HepG2 (cell line): ENCODE data around the gene CFAP61. TPM values are rescaled to one million over a fixed set of nuclear protein-coding genes. Genes with fewer than 3 reads are reported as not detected.

ENCODE experiments used
- ATRX ChIP-seq: sonication (generic); formaldehyde crosslinking; IDR thresholded peaks from 2 replicates; pipeline ENCODE4 v1.4.0; 2020; ENCODE audit warnings: missing genetic modification reagents, borderline replicate concordance
- BRD4 ChIP-seq: sonication (generic); formaldehyde crosslinking; IDR thresholded peaks from 2 replicates; pipeline ENCODE4 v1.4.0; 2020; ENCODE audit warnings: missing genetic modification reagents
- CEBPG ChIP-seq: IDR thresholded peaks from 2 replicates; pipeline ENCODE4 v1.6.1; 2016
- CHCHD3 ChIP-seq: sonication (generic); formaldehyde crosslinking; IDR thresholded peaks from 2 replicates; pipeline ENCODE4 v1.8.0; 2022; ENCODE audit warnings: mild to moderate bottlenecking, missing genetic modification reagents, moderate library complexity
- FIP1L1 ChIP-seq: fragments of 200-400 bp; formaldehyde crosslinking; IDR thresholded peaks from 2 replicates; pipeline ENCODE4 v1.6.1; 2018; ENCODE audit warnings: low read depth, mild to moderate bottlenecking, low read length, moderate library complexity, borderline replicate concordance; ENCODE audit not compliant: insufficient read depth
- FOXC1 ChIP-seq: sonication (generic); formaldehyde crosslinking; IDR thresholded peaks from 2 replicates; pipeline ENCODE4 v1.8.0; 2022; ENCODE audit warnings: mild to moderate bottlenecking, missing genetic modification reagents, borderline replicate concordance
- FOXP4 ChIP-seq: sonication (generic); formaldehyde crosslinking; IDR thresholded peaks from 2 replicates; pipeline ENCODE4 v1.4.0; 2020; ENCODE audit warnings: missing genetic modification reagents
- HNF4G ChIP-seq, 2 experiments: sonication (generic) in 1 of 2; formaldehyde crosslinking in 1 of 2; IDR thresholded peaks; 2 replicates each; pipeline versions ENCODE4 v1.4.0 to v1.6.1; 2011 to 2020; ENCODE audit warnings: borderline replicate concordance in 2 of 2, low read depth in 2 of 2, mild to moderate bottlenecking in 2 of 2, low read length in 1 of 2, missing genetic modification reagents in 1 of 2, moderate library complexity in 1 of 2
- KLF9 ChIP-seq: IDR thresholded peaks from 2 replicates; pipeline ENCODE4 v1.6.1; 2016; ENCODE audit warnings: low read depth
- MAFK ChIP-seq, 2 experiments: IDR thresholded peaks in 1 of 2; conservative IDR thresholded peaks in 1 of 2; 2 replicates each; pipeline ENCODE4 v1.6.1; 2011; ENCODE audit warnings: improper control_type of control experiment in 2 of 2, low read length in 2 of 2
- MEIS2 ChIP-seq: sonication (generic); formaldehyde crosslinking; IDR thresholded peaks from 2 replicates; pipeline ENCODE4 v1.9.0; 2021; ENCODE audit warnings: mild to moderate bottlenecking, missing genetic modification reagents
- MLX ChIP-seq: IDR thresholded peaks from 2 replicates; pipeline ENCODE4 v1.6.1; 2016
- NFIC ChIP-seq: IDR thresholded peaks from 2 replicates; pipeline ENCODE4 v1.6.1; 2012; ENCODE audit warnings: mild to moderate bottlenecking, low read length, inconsistent platforms
- NR2C2 ChIP-seq: sonication (generic); formaldehyde crosslinking; IDR thresholded peaks from 2 replicates; pipeline ENCODE4 v1.4.0; 2020; ENCODE audit warnings: missing genetic modification reagents, mild to moderate bottlenecking, moderate library complexity, borderline replicate concordance
- REPIN1 ChIP-seq: sonication (generic); formaldehyde crosslinking; IDR thresholded peaks from 2 replicates; pipeline ENCODE4 v1.8.0; 2022; ENCODE audit warnings: missing genetic modification reagents, low read depth, mild to moderate bottlenecking, borderline replicate concordance
- SAP130 ChIP-seq: IDR thresholded peaks from 2 replicates; pipeline ENCODE4 v1.6.1; 2016; ENCODE audit warnings: low read depth
- SMC3 ChIP-seq: IDR thresholded peaks from 2 replicates; pipeline ENCODE4 v1.6.1; 2011; ENCODE audit warnings: low read length, improper control_type of control experiment
- SP1 ChIP-seq, 2 experiments: fragments of 450-650 bp in 1 of 2; sonication (generic) in 1 of 2; formaldehyde crosslinking in 1 of 2; IDR thresholded peaks; 2 replicates each; pipeline versions ENCODE4 v1.4.0 to v1.6.1; 2016 to 2020; ENCODE audit warnings: missing genetic modification reagents in 1 of 2
- U2AF2 ChIP-seq: fragments of 200-400 bp; formaldehyde crosslinking; IDR thresholded peaks from 2 replicates; pipeline ENCODE4 v1.6.1; 2017; ENCODE audit warnings: low read depth, mild to moderate bottlenecking, low read length
- ZBTB38 ChIP-seq: sonication (generic); formaldehyde crosslinking; IDR thresholded peaks from 2 replicates; pipeline ENCODE4 v1.5.1; 2020; ENCODE audit warnings: mild to moderate bottlenecking, missing genetic modification reagents
- ZC3H4 ChIP-seq: sonication (generic); formaldehyde crosslinking; IDR thresholded peaks from 2 replicates; pipeline ENCODE4 v1.4.0; 2020; ENCODE audit warnings: missing genetic modification reagents, borderline replicate concordance
- ZGPAT ChIP-seq: IDR thresholded peaks from 2 replicates; pipeline ENCODE4 v1.6.1; 2016; ENCODE audit warnings: mild to moderate bottlenecking
- ZNF292 ChIP-seq: sonication (generic); formaldehyde crosslinking; IDR thresholded peaks from 2 replicates; pipeline ENCODE4 v1.8.1; 2022; ENCODE audit warnings: mild to moderate bottlenecking, low read depth, missing genetic modification reagents, borderline replicate concordance
- ZNF296 ChIP-seq: sonication (generic); formaldehyde crosslinking; conservative IDR thresholded peaks from 2 replicates; pipeline ENCODE4 v1.5.0; 2020; ENCODE audit warnings: mild to moderate bottlenecking, missing genetic modification reagents
- ZNF30 ChIP-seq: sonication (generic); formaldehyde crosslinking; IDR thresholded peaks from 2 replicates; pipeline ENCODE4 v1.5.0; 2020; ENCODE audit warnings: mild to moderate bottlenecking, missing genetic modification reagents
- ZNF704 ChIP-seq: sonication (generic); formaldehyde crosslinking; IDR thresholded peaks from 2 replicates; pipeline ENCODE4 v1.8.1; 2023; ENCODE audit warnings: mild to moderate bottlenecking, inconsistent platforms, moderate library complexity, missing genetic modification reagents, borderline replicate concordance
- ZNF768 ChIP-seq: sonication (generic); formaldehyde crosslinking; IDR thresholded peaks from 2 replicates; pipeline ENCODE4 v1.4.0; 2020; ENCODE audit warnings: missing genetic modification reagents
- polyA plus RNA-seq, 8 experiments: library from polyadenylated mRNA; depleted of rRNA in 3 of 8; stranded (reverse) in 7 of 8; unstranded in 1 of 8; fragments of >200 nt; fragmentation: Illumina TruSeq in 4 of 8; extraction: Trizol in 4 of 8; gene quantifications; 2 replicates each; pipeline versions ENCODE4 v1.2.1 to v1.2.3, GENCODE V29; 2011 to 2016; ENCODE audit warnings: low read depth in 4 of 8, missing spikeins in 1 of 8, mixed read lengths in 1 of 8; ENCODE audit not compliant: insufficient read depth in 1 of 8
- total RNA-seq, 5 experiments: library from RNA; depleted of rRNA; stranded (reverse); fragments of >200 nt; fragmentation: Illumina TruSeq; extraction: Trizol; gene quantifications; 2 replicates each; pipeline ENCODE4 v1.2.3, GENCODE V29; 2016; ENCODE audit warnings: low read depth in 1 of 5

CFAP61 gene
- total and polyA plus RNA-seq, 2 of the 13 experiments (the other 11 are each of a cell fraction or from before 2014, with no cell fraction given) = 0.27 TPM; not detected in 1

- TF ChIP-seq CHCHD3 (CRISPR knock-in tag) = no peak
- TF ChIP-seq ZGPAT (CRISPR knock-in tag) = no peak
- TF ChIP-seq FOXC1 = no peak
- TF ChIP-seq ZNF292 (CRISPR knock-in tag) = no peak
- TF ChIP-seq ZNF296 (CRISPR knock-in tag) = no peak
- no peak for TF ChIP-seq SAP130 (CRISPR knock-in tag)
- peak; percentile 31; the same call in 1 of the 2 replicates for TF ChIP-seq REPIN1 (CRISPR knock-in tag)
- TF ChIP-seq NR2C2 = no peak
- no peak for TF ChIP-seq FOXP4 (CRISPR knock-in tag)
- TF ChIP-seq ZNF704 (CRISPR knock-in tag) = no peak
- no peak for TF ChIP-seq U2AF2
- no peak for TF ChIP-seq HNF4G (IDR thresholded peaks at IDR 0.05; ENCODE audit: borderline replicate concordance, low read depth, low read length)
- no peak for TF ChIP-seq HNF4G (CRISPR knock-in tag; IDR thresholded peaks at IDR 0.05; ENCODE audit: borderline replicate concordance, low read depth)
- TF ChIP-seq BRD4 (CRISPR knock-in tag) = no peak
- TF ChIP-seq ZNF768 (CRISPR knock-in tag) = no peak
- no peak for TF ChIP-seq ZBTB38 (CRISPR knock-in tag)
- 0 out of 4 replicates have a peak, but pooled peaks of 1 of the 2 experiments have one; percentile 2 for TF ChIP-seq MAFK (conservative IDR thresholded peaks at IDR 0.05 in 1 of 2, IDR thresholded peaks at IDR 0.05 in 1 of 2; ENCODE audit: low read length in 2 of 2)
- no peak for TF ChIP-seq FIP1L1
- no peak for TF ChIP-seq CEBPG (CRISPR knock-in tag)
- peak; percentile 64; the same call in 1 of the 2 replicates for TF ChIP-seq SMC3
- TF ChIP-seq NFIC = no peak
- no peak for TF ChIP-seq ATRX (CRISPR knock-in tag)
- no peak for TF ChIP-seq ZC3H4 (CRISPR knock-in tag)
- TF ChIP-seq MLX (CRISPR knock-in tag) = no peak
- no peak for TF ChIP-seq SP1 (IDR thresholded peaks at IDR 0.05)
- TF ChIP-seq SP1 (CRISPR knock-in tag; IDR thresholded peaks at IDR 0.05) = no peak
- no peak for TF ChIP-seq KLF9 (CRISPR knock-in tag)
- TF ChIP-seq MEIS2 = no peak
- no peak for TF ChIP-seq ZNF30
These were observed 78.1 kb downstream of the CFAP61 start (continued) for GRCh38 chr20:20130399-20130798.
